Glutamatergic neuron (in vitro differentiated cells): ENCODE results near the gene CDH11. TPM values are rescaled to one million over a fixed set of nuclear protein-coding genes. Genes with fewer than 3 reads are reported as not detected.

Experiments
- DNase-seq: peaks from one replicate; pipeline ENCODE4 v3.0.0; 2022
- H3K27ac Mint-ChIP-seq: one replicate; pipeline ENCODE4 v1.8.0; 2020; ENCODE audit warnings: mild to moderate bottlenecking, mixed read lengths, inconsistent platforms; ENCODE audit not compliant: unreplicated experiment
- H3K27me3 Mint-ChIP-seq: one replicate; pipeline ENCODE4 v1.8.0; 2020; ENCODE audit warnings: mild to moderate bottlenecking, moderate library complexity, mixed read lengths, inconsistent platforms; ENCODE audit not compliant: unreplicated experiment
- H3K36me3 Mint-ChIP-seq: one replicate; pipeline ENCODE4 v1.8.0; 2020; ENCODE audit warnings: mild to moderate bottlenecking, mixed read lengths, inconsistent platforms; ENCODE audit not compliant: unreplicated experiment
- H3K4me1 Mint-ChIP-seq: one replicate; pipeline ENCODE4 v1.8.0; 2020; ENCODE audit warnings: mild to moderate bottlenecking, low read depth, mixed read lengths, inconsistent platforms; ENCODE audit not compliant: unreplicated experiment
- H3K4me3 Mint-ChIP-seq: one replicate; pipeline ENCODE4 v1.8.0; 2020; ENCODE audit warnings: mild to moderate bottlenecking, mixed read lengths, inconsistent platforms; ENCODE audit not compliant: unreplicated experiment
- H3K9me3 Mint-ChIP-seq: one replicate; pipeline ENCODE4 v1.8.0; 2020; ENCODE audit warnings: mild to moderate bottlenecking, moderate library complexity, mixed read lengths, inconsistent platforms; ENCODE audit not compliant: unreplicated experiment
- total RNA-seq: library from RNA; stranded (reverse); fragmentation: NEBNext Ultra II Directional; extraction: Animal tissue kit (Norgen Biotek cat#: 25700); gene quantifications from one replicate; pipeline ENCODE4 v1.2.1, GENCODE V29; 2021; ENCODE audit not compliant: unreplicated experiment
- TF ChIP-seq, protein P1 (sequence below): fragments of 200-600 bp; sonication (generic); IDR thresholded peaks from one replicate; pipeline ENCODE4 v1.5.0; 2021; ENCODE audit not compliant: partially characterized antibody, unreplicated experiment

CDH11 gene
- total RNA-seq, 1 donor from 2014 or later: 2.6 TPM

DNA sequence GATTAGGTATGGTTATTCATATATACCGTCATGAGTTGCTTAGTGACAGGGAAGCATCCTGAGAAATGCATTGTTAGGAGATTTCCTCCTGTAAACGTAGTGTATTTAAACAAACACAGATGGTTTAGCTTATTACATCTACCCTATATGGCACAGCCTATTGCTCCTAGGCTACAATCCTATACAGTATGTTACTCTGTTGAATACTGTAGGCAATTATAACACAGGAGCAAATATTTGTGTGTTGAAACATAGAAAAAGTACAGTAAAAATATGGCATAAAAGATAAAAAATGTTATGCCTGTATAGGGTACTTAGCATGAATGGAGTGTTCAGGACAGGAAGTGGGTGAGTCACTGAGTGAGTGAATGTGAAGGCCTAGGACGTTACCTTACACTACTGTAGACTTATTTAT lies 157.7 kb downstream of the CDH11 start:
- TF ChIP-seq, protein P1, sequence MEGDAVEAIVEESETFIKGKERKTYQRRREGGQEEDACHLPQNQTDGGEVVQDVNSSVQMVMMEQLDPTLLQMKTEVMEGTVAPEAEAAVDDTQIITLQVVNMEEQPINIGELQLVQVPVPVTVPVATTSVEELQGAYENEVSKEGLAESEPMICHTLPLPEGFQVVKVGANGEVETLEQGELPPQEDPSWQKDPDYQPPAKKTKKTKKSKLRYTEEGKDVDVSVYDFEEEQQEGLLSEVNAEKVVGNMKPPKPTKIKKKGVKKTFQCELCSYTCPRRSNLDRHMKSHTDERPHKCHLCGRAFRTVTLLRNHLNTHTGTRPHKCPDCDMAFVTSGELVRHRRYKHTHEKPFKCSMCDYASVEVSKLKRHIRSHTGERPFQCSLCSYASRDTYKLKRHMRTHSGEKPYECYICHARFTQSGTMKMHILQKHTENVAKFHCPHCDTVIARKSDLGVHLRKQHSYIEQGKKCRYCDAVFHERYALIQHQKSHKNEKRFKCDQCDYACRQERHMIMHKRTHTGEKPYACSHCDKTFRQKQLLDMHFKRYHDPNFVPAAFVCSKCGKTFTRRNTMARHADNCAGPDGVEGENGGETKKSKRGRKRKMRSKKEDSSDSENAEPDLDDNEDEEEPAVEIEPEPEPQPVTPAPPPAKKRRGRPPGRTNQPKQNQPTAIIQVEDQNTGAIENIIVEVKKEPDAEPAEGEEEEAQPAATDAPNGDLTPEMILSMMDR: no peak
- H3K27me3 Mint-ChIP-seq: no peaks in the 10 kb centered on the region
- H3K9me3 Mint-ChIP-seq: no peaks in the 10 kb centered on the region
- H3K4me3 Mint-ChIP-seq: no peak overlapping the region
- no peaks in the 10 kb centered on the region for H3K36me3 Mint-ChIP-seq
- no peak for DNase-seq
- no peaks in the 10 kb centered on the region for H3K4me1 Mint-ChIP-seq
- no peak overlapping the region for H3K27ac Mint-ChIP-seq

DNA sequence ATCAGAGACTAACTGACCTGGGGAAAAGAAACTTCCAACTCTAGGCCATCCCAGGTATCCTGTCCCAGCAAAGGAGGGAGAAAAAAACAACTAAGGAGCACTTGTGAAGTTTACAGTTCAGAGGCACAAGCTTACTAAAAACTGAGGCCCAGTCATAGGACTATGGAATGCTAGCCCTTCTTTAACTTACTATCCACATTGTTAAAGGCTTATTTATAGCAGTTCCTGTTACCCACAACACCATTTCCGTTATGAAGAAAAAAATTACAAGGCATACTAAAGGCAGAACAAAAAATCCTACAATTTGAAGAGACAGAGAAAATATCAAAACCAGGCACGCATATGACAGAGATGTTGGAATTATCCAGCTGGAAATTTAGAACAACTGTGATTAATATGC lies 159.1 kb downstream of the CDH11 start:
- no peak for DNase-seq
- no peaks in the 10 kb centered on the region for H3K9me3 Mint-ChIP-seq
- no peaks in the 10 kb centered on the region for H3K4me1 Mint-ChIP-seq
- TF ChIP-seq, protein P1: no peak
- no peak overlapping the region for H3K4me3 Mint-ChIP-seq
- H3K36me3 Mint-ChIP-seq: no peaks in the 10 kb centered on the region
- no peaks in the 10 kb centered on the region for H3K27me3 Mint-ChIP-seq
- H3K27ac Mint-ChIP-seq: no peak overlapping the region

DNA sequence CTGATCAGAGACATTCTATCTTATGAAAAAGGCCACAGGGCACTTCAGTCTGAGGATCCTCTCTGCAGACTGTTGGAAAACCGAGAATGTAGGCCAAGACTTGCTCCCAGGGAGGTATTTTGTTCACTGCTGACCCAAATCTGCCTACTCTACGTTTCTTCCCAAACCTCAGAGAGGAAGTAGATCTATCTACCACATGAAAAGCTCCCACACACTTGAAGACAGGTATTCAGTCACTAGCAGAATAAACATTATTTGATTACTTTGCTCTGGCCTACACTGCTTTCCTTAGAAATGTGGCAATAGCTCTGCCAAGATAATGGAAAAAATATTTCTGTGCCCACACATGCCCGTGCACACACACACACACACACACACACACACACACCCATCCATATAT lies 164.6 kb downstream of the CDH11 start:
- TF ChIP-seq, protein P1: no peak
- no peak overlapping the region for H3K4me3 Mint-ChIP-seq

DNA sequence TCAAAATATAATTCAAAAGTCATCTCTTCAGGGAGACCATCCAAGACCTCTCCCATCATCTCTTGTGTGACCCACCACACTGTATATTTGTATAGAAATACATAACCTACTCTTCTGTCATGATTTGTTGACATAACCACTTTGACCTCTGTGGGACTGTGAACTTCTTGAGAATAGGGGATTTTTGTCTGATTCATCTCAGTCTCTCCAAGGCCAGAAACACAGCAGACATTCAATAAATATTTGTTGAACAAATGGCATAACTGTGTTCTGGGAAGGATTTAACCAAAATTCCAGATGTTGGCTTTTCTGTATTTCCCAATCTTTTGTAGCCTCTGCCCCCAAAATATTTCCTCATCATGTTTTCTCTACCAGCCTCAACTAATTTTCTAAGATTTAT lies 169.7 kb downstream of the CDH11 start:
- Mint-ChIP-seq H3K27me3 (peaks cover 2% of the 10 kb centered on the region), H3K27ac (no peak overlapping the region), H3K4me3 (no peak overlapping the region), H3K9me3 (no peaks in the 10 kb centered on the region), H3K4me1 (peaks cover 2% of the 10 kb centered on the region), H3K36me3 (no peaks in the 10 kb centered on the region)
- DNase-seq: no peak
- TF ChIP-seq, protein P1: no peak

More for the DNA sequence above, 164.6 kb downstream of the CDH11 start:
- H3K4me1 Mint-ChIP-seq: no peaks in the 10 kb centered on the region
- no peaks in the 10 kb centered on the region for H3K9me3 Mint-ChIP-seq
- no peak for DNase-seq
- H3K27me3 Mint-ChIP-seq: no peaks in the 10 kb centered on the region
- no peak overlapping the region for H3K27ac Mint-ChIP-seq
- no peaks in the 10 kb centered on the region for H3K36me3 Mint-ChIP-seq

DNA sequence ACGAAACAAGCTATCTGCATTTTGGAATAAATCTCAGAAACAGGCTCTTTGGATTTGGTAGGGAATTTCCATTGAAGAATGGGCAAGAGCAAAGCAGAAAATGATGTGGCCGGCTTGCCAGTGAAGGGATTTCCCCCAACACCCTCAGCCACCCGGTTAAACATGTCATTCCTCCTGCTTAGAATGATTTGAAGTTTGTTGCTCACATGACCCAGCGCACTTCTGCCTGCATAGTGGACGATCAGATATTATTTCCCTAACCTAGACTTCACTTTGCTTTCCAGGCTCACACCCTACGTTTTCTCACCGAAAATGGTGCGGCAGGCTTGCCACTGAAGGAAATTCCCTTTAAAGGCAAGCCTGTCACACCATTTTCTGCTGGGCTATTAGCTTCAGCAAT lies 170.7 kb downstream of the CDH11 start:
- TF ChIP-seq, protein P1: no peak
- H3K4me1 Mint-ChIP-seq: peaks cover 2% of the 10 kb centered on the region
- H3K9me3 Mint-ChIP-seq: no peaks in the 10 kb centered on the region
- H3K36me3 Mint-ChIP-seq: no peaks in the 10 kb centered on the region
- DNase-seq: no peak
- H3K27ac Mint-ChIP-seq: no peak overlapping the region
- peaks cover 2% of the 10 kb centered on the region for H3K27me3 Mint-ChIP-seq
- H3K4me3 Mint-ChIP-seq: no peak overlapping the region
